ENCODE data around the gene EMILIN2. TPM values are rescaled to one million over a fixed set of nuclear protein-coding genes. Genes with fewer than 3 reads are reported as not detected.

Gene EMILIN2
- total RNA-seq, 2 experiments from 2014 or later: 17.3 to 19.4 TPM

- Mint-ChIP-seq H3K9me3 (peaks cover 22% of the 10 kb centered on the region), H3K27me3 (no peaks in the 10 kb centered on the region), H3K27ac (no peak overlapping the region), H3K36me3 (ENCODE audit: low read depth) (peaks cover 17% of the 10 kb centered on the region), H3K4me1 (ENCODE audit: low read depth) (peaks cover 31% of the 10 kb centered on the region), H3K4me3 (no peak overlapping the region)
- no peak for ATAC-seq
- intact Hi-C loops (cut with micrococcal nuclease): loop anchor here (5.0 kb wide), 1 partner anchor 43 kb away; the partner anchor contains the start of gene EMILIN2
- POLR2A ChIA-PET: interaction anchor here (0.9 to 1.5 kb wide), 4 partner anchors 10 to 43 kb away, joined by 3 read pairs; no protein-coding TSS in a partner anchor
- CTCF ChIA-PET: interaction anchor here (1.2 to 1.5 kb wide), 2 partner anchors 17 to 261 kb away, joined by 3 to 4 read pairs; no protein-coding TSS in a partner anchor
- TF ChIP-seq CTCF (IDR thresholded peaks at IDR 0.05): no peak
- DNase-seq: no peak
Measured at GRCh38 chr18:2890606-2891005, 43.8 kb downstream of the EMILIN2 start.

GRCh38 chr18:2891526-2892431 lies 45.0 kb downstream of the EMILIN2 start:
- ChIA-PET POLR2A (interaction anchor here (0.9 to 1.2 kb wide), 3 partner anchors 9 to 44 kb away, joined by 3 read pairs; no protein-coding TSS in a partner anchor), CTCF (no interaction called here)
- no peak for TF ChIP-seq CTCF (IDR thresholded peaks at IDR 0.05)
- H3K4me3 Mint-ChIP-seq: no peak overlapping the region
- intact Hi-C loops (cut with micrococcal nuclease): loop anchor here (5.0 kb wide), 1 partner anchor 44 kb away; the partner anchor contains the start of gene EMILIN2
- no peaks in the 10 kb centered on the region for H3K27me3 Mint-ChIP-seq
- DNase-seq (no peak), ATAC-seq (peak; percentile 91)
- peaks cover 14% of the 10 kb centered on the region for H3K9me3 Mint-ChIP-seq
- H3K36me3 Mint-ChIP-seq (ENCODE audit: low read depth): peaks cover 12% of the 10 kb centered on the region
- peaks cover 31% of the 10 kb centered on the region for H3K4me1 Mint-ChIP-seq (ENCODE audit: low read depth)
- H3K27ac Mint-ChIP-seq: peak overlapping the region; percentile 3

- no peak for ATAC-seq
- no peak for DNase-seq
- H3K36me3 Mint-ChIP-seq (ENCODE audit: low read depth): peaks cover 6% of the 10 kb centered on the region
- H3K27me3 Mint-ChIP-seq: no peaks in the 10 kb centered on the region
- POLR2A ChIA-PET: interaction anchor here (1.1 kb wide), 1 partner anchor 21 kb away, joined by 3 read pairs; no protein-coding TSS in a partner anchor
- H3K9me3 Mint-ChIP-seq: peaks cover 8% of the 10 kb centered on the region
- H3K4me1 Mint-ChIP-seq (ENCODE audit: low read depth): peaks cover 33% of the 10 kb centered on the region
- CTCF ChIA-PET: interaction anchor here (0.6 kb wide), 1 partner anchor 10 kb away, joined by 3 read pairs; no protein-coding TSS in a partner anchor
- H3K4me3 Mint-ChIP-seq: no peak overlapping the region
- intact Hi-C loops (cut with micrococcal nuclease): loop anchor here (5.0 kb wide), 1 partner anchor 46 kb away; the partner anchor contains the start of gene EMILIN2
- no peak overlapping the region for H3K27ac Mint-ChIP-seq
- TF ChIP-seq CTCF (IDR thresholded peaks at IDR 0.05): no peak
Measured at GRCh38 chr18:2893056-2893455, 46.2 kb downstream of the EMILIN2 start.

- POLR2A ChIA-PET: interaction anchor here (1.1 kb wide), 1 partner anchor 20 kb away, joined by 3 read pairs; no protein-coding TSS in a partner anchor
- no peak for ATAC-seq
- Mint-ChIP-seq H3K27me3 (no peaks in the 10 kb centered on the region), H3K27ac (no peak overlapping the region), H3K4me1 (ENCODE audit: low read depth) (peaks cover 36% of the 10 kb centered on the region), H3K36me3 (ENCODE audit: low read depth) (peaks cover 5% of the 10 kb centered on the region), H3K4me3 (no peak overlapping the region), H3K9me3 (peaks cover 6% of the 10 kb centered on the region)
- no peak for DNase-seq
- intact Hi-C loops (cut with micrococcal nuclease): loop anchor here (5.0 kb wide), 1 partner anchor 46 kb away; the partner anchor contains the start of gene EMILIN2
- no peak for TF ChIP-seq CTCF (IDR thresholded peaks at IDR 0.05)
- CTCF ChIA-PET: interaction anchor here (0.6 kb wide), 1 partner anchor 10 kb away, joined by 3 read pairs; no protein-coding TSS in a partner anchor
Measured at GRCh38 chr18:2893676-2894075, 46.9 kb downstream of the EMILIN2 start.
